Cardiac fibroblast (primary cell): ENCODE results near the gene CPNE5.

ENCODE experiments used
- DNase-seq, 2 donors: peaks; one replicate each; pipeline versions ENCODE4 v3.0.0 to v3.0.0-alpha.2; 2010; ENCODE audit warnings: low read depth in 2 of 2
- H3K4me3 ChIP-seq, 2 donors: replicated peaks in 1 of 2; 1 replicate in 1 of 2; 2 replicates in 1 of 2; pipeline ENCODE4 v1.5.1; 2011; ENCODE audit warnings: low read depth in 2 of 2, low read length in 2 of 2, mild to moderate bottlenecking in 2 of 2, moderate library complexity in 1 of 2
- TF ChIP-seq, protein P1 (sequence below): IDR thresholded peaks from one replicate; pipeline ENCODE4 v1.5.1; 2011; ENCODE audit warnings: low read depth, mild to moderate bottlenecking, low read length, inconsistent platforms

The CPNE5 gene

DNA sequence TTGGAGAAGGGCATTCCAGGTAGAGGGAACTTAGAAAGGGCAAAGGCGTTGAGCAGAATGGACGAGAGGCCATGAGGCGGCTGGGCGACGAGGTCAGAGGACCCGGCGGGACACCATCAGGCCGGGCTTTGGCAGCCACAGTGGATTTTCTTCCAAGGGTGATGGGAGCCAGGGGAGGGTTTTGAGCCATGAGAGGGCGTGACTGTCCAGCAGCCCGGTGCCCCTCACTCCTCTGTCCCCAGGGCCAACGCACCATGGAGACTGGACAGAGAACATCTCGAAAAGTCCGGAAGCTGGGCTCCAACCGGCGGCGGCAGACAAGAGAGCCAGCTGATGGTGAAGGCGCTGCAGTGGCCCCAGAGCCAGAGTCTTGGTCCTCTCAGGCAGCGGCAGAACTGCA is 135.3 kb downstream of the CPNE5 start:
- no peak for DNase-seq
- no peak overlapping the region for H3K4me3 ChIP-seq
- TF ChIP-seq, protein P1, sequence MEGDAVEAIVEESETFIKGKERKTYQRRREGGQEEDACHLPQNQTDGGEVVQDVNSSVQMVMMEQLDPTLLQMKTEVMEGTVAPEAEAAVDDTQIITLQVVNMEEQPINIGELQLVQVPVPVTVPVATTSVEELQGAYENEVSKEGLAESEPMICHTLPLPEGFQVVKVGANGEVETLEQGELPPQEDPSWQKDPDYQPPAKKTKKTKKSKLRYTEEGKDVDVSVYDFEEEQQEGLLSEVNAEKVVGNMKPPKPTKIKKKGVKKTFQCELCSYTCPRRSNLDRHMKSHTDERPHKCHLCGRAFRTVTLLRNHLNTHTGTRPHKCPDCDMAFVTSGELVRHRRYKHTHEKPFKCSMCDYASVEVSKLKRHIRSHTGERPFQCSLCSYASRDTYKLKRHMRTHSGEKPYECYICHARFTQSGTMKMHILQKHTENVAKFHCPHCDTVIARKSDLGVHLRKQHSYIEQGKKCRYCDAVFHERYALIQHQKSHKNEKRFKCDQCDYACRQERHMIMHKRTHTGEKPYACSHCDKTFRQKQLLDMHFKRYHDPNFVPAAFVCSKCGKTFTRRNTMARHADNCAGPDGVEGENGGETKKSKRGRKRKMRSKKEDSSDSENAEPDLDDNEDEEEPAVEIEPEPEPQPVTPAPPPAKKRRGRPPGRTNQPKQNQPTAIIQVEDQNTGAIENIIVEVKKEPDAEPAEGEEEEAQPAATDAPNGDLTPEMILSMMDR: no peak

DNA sequence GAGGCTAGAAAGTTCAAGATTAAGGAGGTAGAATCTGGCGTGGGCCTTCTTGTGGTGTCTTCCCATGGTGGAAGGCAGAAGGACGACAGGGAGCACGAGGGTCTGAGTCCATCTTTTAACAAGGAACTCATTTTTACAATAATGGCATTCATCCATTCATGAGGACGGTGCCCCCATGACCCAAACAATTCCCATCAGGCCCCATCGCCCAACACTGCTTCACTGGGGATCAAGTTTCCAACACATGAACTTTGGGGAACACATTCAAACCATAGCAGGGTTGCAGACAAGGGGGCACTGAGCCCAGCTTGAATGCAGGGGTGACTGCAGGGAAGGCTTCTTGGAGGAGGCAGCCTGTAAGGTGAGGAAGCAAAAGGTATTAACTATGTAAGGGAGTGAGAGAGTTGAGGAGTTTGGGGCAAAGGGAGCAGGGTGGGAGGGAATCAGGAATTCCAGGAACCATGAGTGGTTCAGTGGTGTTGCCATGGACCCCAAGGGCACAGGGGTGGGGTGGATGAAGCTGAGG is 136.1 kb downstream of the CPNE5 start:
- H3K4me3 ChIP-seq: no peak overlapping the region
- DNase-seq: no peak
- TF ChIP-seq, protein P1: no peak

DNA sequence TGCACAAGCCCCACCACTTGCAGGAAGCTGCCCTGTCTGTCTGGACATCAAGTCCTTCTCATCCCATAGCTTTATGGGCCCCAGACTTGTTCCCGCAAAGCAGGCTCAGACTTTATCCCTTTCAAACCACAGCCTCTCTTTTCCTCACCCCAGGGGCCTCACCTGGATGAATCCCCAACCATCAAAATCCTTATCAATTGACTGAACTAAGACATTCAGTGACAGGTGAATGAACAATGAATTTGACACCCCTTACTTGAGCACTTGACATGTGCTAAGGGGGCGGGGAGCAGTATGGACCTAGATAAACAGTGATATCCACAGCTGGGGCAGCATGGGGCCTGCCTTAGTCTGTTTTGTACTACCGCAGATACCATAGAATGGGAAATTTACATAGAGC is 136.6 kb downstream of the CPNE5 start:
- no peak overlapping the region for H3K4me3 ChIP-seq
- DNase-seq: no peak
- TF ChIP-seq, protein P1: no peak

DNA sequence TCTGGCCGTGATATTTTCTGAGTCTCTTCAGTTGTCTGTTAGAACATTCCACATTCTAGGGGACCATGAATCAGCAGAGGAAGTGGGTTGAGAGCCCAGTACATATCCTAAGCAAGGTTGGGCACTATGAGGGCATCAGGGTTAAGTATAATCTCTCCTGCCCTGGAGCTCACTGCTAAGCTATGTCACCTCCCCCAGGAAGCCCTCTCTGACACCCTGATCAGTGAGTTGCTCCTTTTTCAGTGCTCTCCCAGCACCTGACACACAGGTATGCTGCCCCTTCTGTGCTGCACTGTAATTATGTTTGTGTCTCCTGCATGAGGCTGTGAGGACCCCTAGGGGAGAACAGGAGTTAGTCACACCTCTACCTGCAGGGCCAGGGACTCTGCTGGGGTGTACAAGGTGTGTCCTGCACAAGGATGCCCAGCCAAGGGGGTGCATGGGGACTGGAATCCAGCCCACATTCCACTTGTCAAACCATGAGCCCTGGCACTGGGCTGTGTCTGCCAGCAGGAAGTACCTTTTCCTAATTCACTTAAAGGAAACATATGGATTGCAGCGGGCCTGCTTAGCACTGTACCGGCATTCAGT is 137.7 kb downstream of the CPNE5 start:
- H3K4me3 ChIP-seq: no peak overlapping the region
- TF ChIP-seq, protein P1: no peak
- no peak for DNase-seq

DNA sequence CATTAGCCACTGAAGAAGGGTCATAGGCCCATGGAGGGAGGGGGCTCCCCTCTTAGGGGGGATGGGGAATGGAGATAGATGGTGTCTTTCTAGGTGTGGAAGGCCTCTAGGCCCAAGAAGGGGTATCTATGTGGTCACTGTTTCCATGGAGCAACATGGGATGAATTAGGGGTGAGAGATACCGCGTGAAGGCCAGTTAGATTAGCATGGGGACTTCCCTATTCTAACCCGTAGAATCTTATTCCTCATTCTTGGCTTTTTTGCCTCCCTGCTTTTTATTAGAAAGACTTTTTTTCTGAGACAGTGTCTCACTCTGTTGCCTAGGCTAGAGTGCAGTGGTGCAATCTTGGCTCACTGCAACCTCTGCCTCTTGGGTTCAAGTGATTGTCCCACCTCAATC is 138.4 kb downstream of the CPNE5 start:
- no peak for DNase-seq
- TF ChIP-seq, protein P1: no peak
- H3K4me3 ChIP-seq: no peak overlapping the region

DNA sequence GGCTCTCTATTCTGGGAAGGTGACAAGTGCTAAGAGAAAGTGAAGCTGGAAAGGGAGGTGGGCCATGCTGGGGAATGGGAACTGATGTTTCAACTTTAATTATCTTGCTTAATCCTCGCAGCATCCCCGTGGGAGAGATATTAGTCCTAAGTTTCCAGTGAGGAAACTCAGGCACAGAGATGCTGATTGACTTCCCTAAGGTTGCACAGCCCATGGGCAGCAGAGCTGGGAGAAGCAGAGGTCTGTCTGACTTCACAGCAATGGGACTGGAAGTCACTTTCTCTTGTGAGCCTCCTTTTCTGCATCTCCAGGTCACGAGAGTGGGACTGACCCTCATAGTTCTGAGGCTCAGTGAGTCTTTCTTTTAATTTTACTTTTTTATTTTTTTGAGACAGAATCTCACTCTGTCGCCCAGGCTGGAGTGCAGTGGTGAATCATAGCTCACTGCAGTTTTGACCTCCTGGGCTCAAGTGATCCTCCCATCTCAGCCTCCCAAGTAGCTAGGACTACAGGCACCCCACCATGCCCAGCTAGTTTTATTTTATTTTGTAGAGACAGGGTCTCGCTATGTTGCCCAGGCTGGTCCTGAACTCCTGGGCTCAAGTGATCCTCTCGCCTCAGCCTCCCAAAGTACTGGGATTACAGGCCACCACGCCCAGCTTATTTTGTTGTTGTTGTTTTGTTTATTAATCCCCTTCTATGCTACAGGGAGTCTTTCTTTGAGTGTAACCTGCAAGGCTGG is 139.0 kb downstream of the CPNE5 start:
- H3K4me3 ChIP-seq: no peak overlapping the region
- DNase-seq: no peak
- TF ChIP-seq, protein P1: no peak
